ENCODE results near the gene ZNF280B.

ZNF280B gene, protein sequence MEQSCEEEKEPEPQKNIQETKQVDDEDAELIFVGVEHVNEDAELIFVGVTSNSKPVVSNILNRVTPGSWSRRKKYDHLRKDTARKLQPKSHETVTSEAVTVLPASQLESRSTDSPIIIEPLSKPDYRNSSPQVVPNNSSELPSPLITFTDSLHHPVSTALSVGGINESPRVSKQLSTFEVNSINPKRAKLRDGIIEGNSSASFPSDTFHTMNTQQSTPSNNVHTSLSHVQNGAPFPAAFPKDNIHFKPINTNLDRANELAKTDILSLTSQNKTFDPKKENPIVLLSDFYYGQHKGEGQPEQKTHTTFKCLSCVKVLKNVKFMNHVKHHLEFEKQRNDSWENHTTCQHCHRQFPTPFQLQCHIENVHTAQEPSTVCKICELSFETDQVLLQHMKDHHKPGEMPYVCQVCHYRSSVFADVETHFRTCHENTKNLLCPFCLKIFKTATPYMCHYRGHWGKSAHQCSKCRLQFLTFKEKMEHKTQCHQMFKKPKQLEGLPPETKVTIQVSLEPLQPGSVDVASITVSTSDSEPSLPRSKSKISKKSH

DNA sequence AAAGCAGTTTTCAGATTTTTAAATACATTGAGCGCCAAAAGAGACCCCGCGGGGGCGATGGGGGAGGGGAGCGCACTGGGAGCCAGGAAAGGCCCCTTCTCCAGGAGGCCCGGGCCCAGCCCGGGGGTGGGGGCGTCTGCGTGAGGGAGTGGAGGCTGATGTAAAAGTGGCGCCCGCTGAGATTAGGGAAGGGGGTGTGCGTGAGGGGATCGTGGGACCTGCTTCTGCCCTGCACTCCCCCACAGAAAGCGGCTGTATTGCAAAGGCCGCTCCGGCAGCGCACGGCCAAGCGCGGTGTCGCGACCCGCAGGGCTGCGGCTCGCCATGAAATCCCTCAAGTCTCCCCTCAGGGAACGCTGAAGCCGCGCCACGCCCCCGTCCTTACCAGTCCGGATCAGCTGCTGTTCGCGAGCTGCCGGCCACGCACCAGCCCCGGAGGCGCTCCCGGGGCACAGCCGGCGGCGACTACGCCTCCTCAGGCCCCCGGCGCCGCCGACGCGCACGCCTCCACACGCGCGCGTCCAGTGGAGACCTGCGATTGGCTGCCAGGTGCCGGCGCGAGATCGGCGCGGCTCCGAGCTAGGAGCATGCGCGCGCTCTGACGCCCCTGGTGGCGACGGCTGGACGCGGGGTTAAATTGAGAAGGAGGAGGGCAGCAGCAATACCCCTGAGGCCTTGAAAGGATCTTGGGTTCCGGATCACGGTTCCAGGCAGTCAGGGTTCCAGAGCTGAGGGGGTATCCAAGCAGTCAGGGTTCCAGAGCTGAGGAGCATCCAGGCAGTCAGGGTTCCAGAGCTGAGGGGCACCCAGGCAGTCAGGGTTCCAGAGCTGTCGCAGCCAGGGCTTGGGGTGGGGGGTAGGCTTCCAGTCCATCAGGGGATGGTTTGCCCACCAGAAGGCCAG is at the start of gene ZNF280B:
TSS of gene ZNF280B (minus strand) at position 469 of the 903 bp plus-strand sequence. CDS start 19,344 bp downstream, outside the sequence.
- intact Hi-C loops (cut with micrococcal nuclease) = no loop called here
- peak within 1 kb of the TSS; percentile 65 for H3K27ac Mint-ChIP-seq

DNA sequence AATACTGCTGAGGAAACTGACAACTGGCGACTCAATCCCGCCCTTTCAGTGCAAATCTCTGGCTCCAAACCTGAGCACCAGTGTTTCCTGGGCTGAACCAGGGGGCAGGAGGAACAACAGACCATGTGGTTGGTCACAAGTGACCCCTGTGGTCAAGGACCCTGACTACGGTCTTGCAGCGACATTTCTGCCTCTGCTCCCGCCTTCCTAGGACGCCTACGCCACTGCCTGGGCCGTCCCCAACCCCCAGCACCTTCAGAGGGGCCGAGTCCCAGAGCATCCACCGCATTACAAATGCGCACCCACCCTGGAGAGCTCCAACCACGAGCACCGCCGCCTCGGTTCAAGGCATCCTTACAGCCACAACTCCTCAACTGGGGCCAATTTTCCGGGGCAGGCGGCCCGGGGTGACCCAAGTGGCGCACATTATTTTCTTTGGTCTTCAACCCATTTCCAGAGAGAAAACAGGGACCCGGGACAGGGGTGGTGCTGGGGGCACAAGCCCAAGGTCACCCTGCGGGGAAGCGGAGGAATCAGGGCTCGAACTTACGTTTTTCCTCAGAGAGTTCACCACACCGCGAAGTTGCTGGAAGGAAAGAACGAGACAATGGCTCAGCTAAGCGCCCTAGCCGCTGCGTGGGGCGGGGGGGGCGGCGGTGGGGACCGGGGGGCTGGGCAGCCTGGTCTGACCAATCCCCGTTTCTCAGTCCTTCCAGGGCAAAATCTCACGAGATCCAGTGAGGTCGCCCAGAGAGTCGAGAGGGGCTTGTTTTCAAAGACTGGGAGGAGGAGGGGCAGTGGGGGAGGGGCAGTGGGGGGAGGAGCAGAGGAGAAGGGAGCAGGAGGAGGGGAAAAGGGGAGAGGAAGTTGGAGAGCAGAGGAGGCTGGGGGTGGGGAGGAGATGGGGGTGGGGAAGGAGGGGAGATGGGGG is 48.7 kb upstream of the ZNF280B start:
- no peak overlapping the region for H3K4me3 Mint-ChIP-seq

More for the DNA sequence above, at the start of gene ZNF280B:
- H3K4me1 Mint-ChIP-seq (ENCODE audit: low read depth) = peaks cover 15% of the 10 kb centered on the region
- H3K4me3 Mint-ChIP-seq = peak within 1 kb of the TSS; percentile 78
- H3K36me3 Mint-ChIP-seq (ENCODE audit: low read depth) = no peaks in the 10 kb centered on the region
- H3K9me3 Mint-ChIP-seq = peaks cover 14% of the 10 kb centered on the region
- peaks cover 20% of the 10 kb centered on the region for H3K27me3 Mint-ChIP-seq

DNA sequence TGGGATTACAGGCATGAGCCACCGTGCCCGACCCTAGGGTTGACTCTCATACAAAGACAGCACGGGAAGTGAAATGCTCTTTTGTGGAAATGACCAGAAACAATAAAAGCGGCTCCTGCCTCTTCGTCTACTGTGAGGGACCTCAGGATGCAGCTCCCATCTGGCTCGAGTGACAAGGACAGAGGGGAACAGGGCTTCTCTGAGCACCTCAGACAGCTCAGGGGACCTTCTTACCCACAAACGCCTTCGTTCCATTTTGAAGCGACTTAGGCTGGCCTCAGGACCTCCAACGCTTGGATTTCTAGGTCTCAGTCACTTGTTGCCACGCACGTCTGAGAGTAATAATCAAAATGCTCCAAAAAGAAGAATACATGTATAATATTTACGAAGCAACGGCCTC is 48.0 kb upstream of the ZNF280B start:
- Mint-ChIP-seq H3K36me3 (ENCODE audit: low read depth) (no peaks in the 10 kb centered on the region), H3K27ac (no peak overlapping the region), H3K4me3 (no peak overlapping the region), H3K4me1 (ENCODE audit: low read depth) (peaks cover 20% of the 10 kb centered on the region), H3K9me3 (no peaks in the 10 kb centered on the region), H3K27me3 (peaks cover 5% of the 10 kb centered on the region)
- intact Hi-C loops (cut with micrococcal nuclease) = no loop called here

More for the DNA sequence above, 48.7 kb upstream of the ZNF280B start:
- Mint-ChIP-seq H3K36me3 (ENCODE audit: low read depth) (no peaks in the 10 kb centered on the region), H3K4me1 (ENCODE audit: low read depth) (peaks cover 20% of the 10 kb centered on the region), H3K9me3 (no peaks in the 10 kb centered on the region), H3K27me3 (peaks cover 5% of the 10 kb centered on the region), H3K27ac (no peak overlapping the region)
- intact Hi-C loops (cut with micrococcal nuclease) = no loop called here

DNA sequence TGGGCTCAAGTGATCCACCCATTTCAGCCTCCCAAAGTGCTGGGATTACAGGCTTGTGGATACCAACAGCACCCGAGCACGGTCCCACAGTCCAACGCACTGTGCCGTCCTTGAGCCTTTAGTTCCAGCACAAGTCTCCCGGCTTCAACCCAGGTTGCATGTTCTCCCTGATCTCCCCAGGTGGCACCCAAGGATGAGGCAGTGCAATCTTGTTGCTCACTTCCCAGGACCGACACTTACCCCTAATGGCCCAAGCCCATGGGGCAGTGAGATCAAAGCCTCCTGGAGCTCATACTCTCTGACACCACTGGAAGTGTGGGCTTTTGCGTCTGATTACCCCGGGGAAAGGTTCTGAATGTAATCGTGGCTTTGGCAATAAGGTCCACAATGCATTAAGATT is 47.1 kb upstream of the ZNF280B start:
- Mint-ChIP-seq H3K4me1 (ENCODE audit: low read depth) (peaks cover 20% of the 10 kb centered on the region), H3K4me3 (no peak overlapping the region), H3K27ac (no peak overlapping the region), H3K27me3 (peaks cover 5% of the 10 kb centered on the region), H3K36me3 (ENCODE audit: low read depth) (no peaks in the 10 kb centered on the region), H3K9me3 (no peaks in the 10 kb centered on the region)
- intact Hi-C loops (cut with micrococcal nuclease) = no loop called here

DNA sequence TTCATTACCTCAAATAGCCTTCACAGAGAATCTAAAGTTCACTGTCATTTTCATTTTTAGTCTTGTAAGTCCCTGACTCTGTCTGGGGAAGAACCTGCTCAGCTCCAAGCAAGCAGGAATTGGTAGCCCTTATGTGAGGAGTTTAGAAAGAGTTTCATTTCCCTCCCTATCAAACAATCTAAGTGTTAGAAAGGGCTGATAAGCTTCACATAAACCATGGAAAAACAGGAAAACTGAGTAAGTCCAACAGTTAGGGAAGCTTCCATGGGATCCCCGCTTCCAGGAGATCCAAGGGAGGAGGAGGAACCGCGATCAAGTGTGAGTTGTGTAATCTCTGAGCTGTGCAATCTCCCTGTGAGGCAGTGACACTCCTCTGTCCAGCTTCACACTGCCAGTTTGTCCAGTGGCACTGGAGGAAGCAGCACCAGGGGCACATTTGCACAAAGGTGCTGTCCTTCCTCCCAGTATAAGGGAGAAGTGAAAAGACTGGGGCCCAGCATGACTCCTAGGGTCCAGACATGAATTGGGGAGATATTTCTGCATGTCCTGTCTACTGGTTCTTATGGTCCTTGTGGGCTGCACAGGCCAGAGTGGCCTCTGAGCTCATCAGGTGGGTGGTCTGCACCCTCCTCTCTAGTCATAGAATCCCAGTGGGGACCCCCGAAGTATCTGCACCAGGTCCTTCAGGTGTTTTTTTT is 46.2 kb upstream of the ZNF280B start:
- H3K27ac Mint-ChIP-seq = no peak overlapping the region
- H3K4me3 Mint-ChIP-seq = no peak overlapping the region
- H3K4me1 Mint-ChIP-seq (ENCODE audit: low read depth) = peaks cover 20% of the 10 kb centered on the region
- H3K27me3 Mint-ChIP-seq = peaks cover 2% of the 10 kb centered on the region
- H3K36me3 Mint-ChIP-seq (ENCODE audit: low read depth) = no peaks in the 10 kb centered on the region
- no peaks in the 10 kb centered on the region for H3K9me3 Mint-ChIP-seq
- intact Hi-C loops (cut with micrococcal nuclease) = no loop called here

DNA sequence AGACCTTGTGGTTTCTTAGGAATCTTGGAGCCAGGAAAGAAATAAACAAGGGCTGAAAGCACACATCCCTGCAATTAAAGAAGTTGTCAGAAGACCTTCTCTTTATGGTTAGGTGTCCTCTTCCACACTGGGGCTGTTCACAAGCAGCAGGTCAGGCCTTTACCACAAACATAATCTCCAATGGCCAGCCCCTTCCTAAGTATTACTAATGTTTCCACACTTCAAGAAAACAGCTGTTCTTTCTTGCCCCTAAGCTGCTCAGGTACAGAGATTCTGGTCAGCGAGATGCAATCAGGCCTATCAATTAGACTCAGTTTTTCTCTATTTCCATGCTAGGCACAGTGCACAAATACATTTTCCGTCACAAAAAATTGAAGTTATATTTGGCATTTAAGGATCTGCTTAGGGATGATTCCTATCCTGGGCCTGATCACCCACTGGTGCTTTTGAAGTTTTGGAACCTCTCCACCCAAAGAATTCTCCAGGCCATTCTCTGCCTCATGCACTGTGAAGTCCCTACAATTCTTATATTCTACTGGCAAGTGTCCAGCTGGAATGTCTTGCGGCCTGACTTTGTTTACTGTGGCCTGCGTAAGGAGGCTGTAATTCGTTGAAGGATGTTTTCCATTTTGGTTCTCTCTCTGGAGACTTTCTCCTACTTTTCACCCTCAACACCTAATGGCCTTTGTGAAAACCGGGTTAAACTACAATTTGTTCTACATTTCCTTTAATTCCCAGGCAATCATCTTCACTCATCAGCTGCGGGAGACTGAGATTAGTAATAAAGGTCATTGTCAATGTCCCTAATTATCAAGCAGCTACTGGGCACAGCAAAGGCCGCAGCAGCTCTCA is 45.4 kb upstream of the ZNF280B start:
- H3K27me3 Mint-ChIP-seq = peaks cover 1% of the 10 kb centered on the region
- H3K27ac Mint-ChIP-seq = no peak overlapping the region
- H3K4me1 Mint-ChIP-seq (ENCODE audit: low read depth) = peaks cover 17% of the 10 kb centered on the region
- no peak overlapping the region for H3K4me3 Mint-ChIP-seq
- intact Hi-C loops (cut with micrococcal nuclease) = no loop called here
- no peaks in the 10 kb centered on the region for H3K36me3 Mint-ChIP-seq (ENCODE audit: low read depth)
- H3K9me3 Mint-ChIP-seq = no peaks in the 10 kb centered on the region

DNA sequence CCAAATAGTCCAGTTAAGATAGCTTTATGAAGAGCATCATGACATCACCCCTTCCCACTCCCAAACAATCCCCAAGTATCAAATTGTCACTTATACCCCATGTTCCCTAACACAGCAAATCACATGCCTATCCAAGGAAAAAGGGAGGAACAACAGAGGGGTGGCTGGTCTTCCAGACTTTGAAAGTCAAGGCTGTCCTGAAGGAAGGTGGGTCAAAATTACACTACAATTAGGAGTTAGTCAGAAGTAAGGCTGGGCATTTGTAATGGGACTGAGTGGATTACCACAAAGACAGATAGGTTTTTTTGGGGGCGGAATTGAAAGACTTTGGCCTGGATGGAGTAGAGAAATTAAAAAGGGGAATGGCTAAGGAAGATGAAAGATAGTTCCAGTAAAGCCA is 44.6 kb upstream of the ZNF280B start:
- H3K27ac Mint-ChIP-seq = no peak overlapping the region
- peaks cover 16% of the 10 kb centered on the region for H3K4me1 Mint-ChIP-seq (ENCODE audit: low read depth)
- no peak overlapping the region for H3K4me3 Mint-ChIP-seq
- H3K9me3 Mint-ChIP-seq = no peaks in the 10 kb centered on the region
- H3K36me3 Mint-ChIP-seq (ENCODE audit: low read depth) = no peaks in the 10 kb centered on the region
- intact Hi-C loops (cut with micrococcal nuclease) = no loop called here
- no peaks in the 10 kb centered on the region for H3K27me3 Mint-ChIP-seq

DNA sequence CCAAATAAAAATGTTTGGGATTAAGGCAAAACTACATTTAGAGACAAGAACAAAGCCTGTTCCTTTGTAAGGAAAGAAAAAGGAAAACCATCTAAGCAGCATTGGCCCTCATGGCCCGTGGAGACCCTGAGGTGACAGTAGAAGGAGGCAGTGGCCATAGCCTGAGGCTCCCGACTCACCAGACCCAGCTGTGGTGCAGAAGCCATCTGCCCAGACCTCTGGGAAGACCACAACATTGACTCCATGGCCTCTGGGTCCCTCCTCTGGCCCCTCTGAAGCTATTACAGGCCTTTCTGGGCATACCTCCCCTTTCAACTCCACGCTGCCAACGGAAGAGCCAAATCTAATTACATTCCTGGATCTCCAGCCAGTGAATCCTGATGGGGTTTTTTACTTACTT is 44.1 kb upstream of the ZNF280B start:
- no peaks in the 10 kb centered on the region for H3K36me3 Mint-ChIP-seq (ENCODE audit: low read depth)
- H3K27me3 Mint-ChIP-seq = no peaks in the 10 kb centered on the region
- H3K4me3 Mint-ChIP-seq = no peak overlapping the region
- H3K9me3 Mint-ChIP-seq = no peaks in the 10 kb centered on the region
- intact Hi-C loops (cut with micrococcal nuclease) = no loop called here
- peaks cover 21% of the 10 kb centered on the region for H3K4me1 Mint-ChIP-seq (ENCODE audit: low read depth)
- H3K27ac Mint-ChIP-seq = no peak overlapping the region

DNA sequence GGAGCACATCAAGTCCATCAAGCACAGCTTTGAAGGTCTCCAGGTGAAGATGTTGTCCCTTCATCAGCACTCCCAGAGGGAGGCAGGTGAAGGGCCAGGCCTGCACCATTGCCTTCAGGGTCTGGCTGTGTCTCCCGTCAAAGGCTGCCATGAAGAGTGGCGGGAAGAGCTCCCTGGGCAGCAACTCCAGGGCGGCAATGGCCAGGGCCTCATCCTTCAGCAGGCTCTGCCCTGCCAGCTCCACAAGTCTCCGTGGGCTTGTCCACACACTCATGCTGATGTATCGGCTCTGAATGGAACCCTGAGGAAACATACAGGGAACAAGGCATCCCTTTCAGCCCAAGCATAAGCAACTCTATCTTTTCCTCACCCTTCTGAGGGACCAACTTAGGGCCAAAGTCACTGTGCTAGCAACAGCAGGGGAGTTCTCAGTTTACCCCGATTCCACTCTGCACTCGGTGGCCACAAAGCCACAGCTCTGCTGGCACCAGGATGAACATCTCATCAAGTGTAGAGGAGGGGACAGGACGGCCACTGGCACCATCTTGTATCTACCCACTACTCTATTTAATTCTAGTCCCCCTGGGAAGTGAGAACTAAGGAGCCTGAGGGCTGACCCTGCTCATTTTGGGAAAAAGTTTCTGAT is 42.4 kb upstream of the ZNF280B start:
- intact Hi-C loops (cut with micrococcal nuclease) = no loop called here
- no peaks in the 10 kb centered on the region for H3K9me3 Mint-ChIP-seq
- H3K36me3 Mint-ChIP-seq (ENCODE audit: low read depth) = no peaks in the 10 kb centered on the region
- H3K4me3 Mint-ChIP-seq = no peak overlapping the region
- H3K4me1 Mint-ChIP-seq (ENCODE audit: low read depth) = peaks cover 38% of the 10 kb centered on the region
- no peak overlapping the region for H3K27ac Mint-ChIP-seq
- no peaks in the 10 kb centered on the region for H3K27me3 Mint-ChIP-seq

DNA sequence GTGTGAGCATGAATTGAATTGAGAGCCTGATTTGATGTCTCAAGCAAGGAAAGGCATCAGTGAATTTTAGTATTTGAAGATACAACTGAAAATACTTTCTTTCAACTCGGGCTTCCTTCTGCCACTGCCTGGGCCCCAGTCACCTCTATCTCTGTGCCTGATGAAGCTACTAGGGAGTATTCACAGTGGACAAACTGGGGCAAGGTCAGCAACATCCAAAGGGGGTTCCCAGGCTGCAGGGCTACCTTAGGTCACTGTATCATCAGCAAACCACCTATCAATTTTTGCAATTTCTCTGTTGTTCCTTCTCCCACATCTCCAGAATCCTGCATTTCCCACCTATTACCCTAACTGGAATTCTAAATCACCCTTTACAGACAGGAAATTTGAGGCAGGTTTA is 40.4 kb upstream of the ZNF280B start:
- H3K27me3 Mint-ChIP-seq = no peaks in the 10 kb centered on the region
- H3K4me3 Mint-ChIP-seq = no peak overlapping the region
- H3K36me3 Mint-ChIP-seq (ENCODE audit: low read depth) = no peaks in the 10 kb centered on the region
- no peak overlapping the region for H3K27ac Mint-ChIP-seq
- no peaks in the 10 kb centered on the region for H3K9me3 Mint-ChIP-seq
- H3K4me1 Mint-ChIP-seq (ENCODE audit: low read depth) = peaks cover 26% of the 10 kb centered on the region
- intact Hi-C loops (cut with micrococcal nuclease) = no loop called here

DNA sequence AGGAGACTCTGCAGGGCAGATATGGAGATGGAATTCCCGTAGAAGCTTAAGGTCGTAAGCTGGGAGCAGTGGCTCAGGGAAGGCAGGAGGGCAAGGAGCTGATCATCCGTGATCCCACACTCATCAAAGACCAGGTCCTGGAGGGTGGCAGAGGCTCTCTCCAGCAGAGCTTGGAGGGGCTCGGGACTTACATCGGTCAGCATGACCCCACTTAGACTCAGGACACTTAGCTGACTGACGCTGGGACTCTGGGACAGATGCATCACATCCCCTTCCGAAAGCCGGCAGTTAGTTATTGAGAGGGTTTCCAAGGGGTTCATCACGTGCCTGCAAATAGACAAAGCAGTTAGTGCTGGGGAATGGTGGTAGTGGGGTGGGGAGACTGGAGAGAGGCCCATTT is 39.8 kb upstream of the ZNF280B start:
- intact Hi-C loops (cut with micrococcal nuclease) = no loop called here
- Mint-ChIP-seq H3K9me3 (no peaks in the 10 kb centered on the region), H3K4me1 (ENCODE audit: low read depth) (peaks cover 26% of the 10 kb centered on the region), H3K27ac (no peak overlapping the region), H3K4me3 (no peak overlapping the region), H3K36me3 (ENCODE audit: low read depth) (no peaks in the 10 kb centered on the region), H3K27me3 (no peaks in the 10 kb centered on the region)

Data from dendritic cell treated with granulocyte-macrophage colony-stimulating factor and Interleukin-4, amounts not matched to agents 40 ng/mL and 50 ng/mL, for 4 days (primary cell).